ENCODE measurements around the gene CDK5R1. TPM values are rescaled to one million over a fixed set of nuclear protein-coding genes. Genes with fewer than 3 reads are reported as not detected.

The CDK5R1 gene
- total RNA-seq, 2 experiments from 2014 or later: 9.7 to 9.9 TPM

DNA sequence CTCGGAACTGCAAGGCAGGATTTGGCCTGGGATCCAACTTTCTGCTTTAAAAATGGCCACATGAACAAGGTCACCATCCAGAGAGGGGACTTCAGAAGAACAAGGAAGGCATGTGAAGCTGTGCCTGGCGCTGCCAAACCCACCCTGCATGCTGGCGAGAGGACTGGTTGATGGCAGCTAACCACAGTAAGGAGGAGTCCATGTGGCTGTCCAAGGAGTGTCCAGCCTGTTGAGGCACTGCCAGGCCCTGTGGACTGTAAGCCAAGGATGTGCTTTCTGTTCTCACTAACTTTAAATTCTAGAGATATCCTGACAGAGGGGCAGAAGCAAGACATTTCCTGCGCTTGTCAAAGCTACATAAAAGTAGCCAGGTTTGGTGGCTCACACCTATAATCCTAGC is 40.4 kb downstream of the CDK5R1 start:
- Mint-ChIP-seq H3K4me3 (no peak overlapping the region), H3K4me1 (peaks cover 48% of the 10 kb centered on the region), H3K9me3 (peaks cover 5% of the 10 kb centered on the region), H3K36me3 (peaks cover 12% of the 10 kb centered on the region), H3K27me3 (no peaks in the 10 kb centered on the region), H3K27ac (no peak overlapping the region)
- no peak for DNase-seq

- no peak overlapping the region for H3K4me3 Mint-ChIP-seq
- no peak for DNase-seq
- peaks cover 36% of the 10 kb centered on the region for H3K4me1 Mint-ChIP-seq
Observed at GRCh38 chr17:32528825-32529224, 42.0 kb downstream of the CDK5R1 start.

GRCh38 chr17:32529604-32530003 is 42.8 kb downstream of the CDK5R1 start:
- H3K4me3 Mint-ChIP-seq: no peak overlapping the region
- H3K9me3 Mint-ChIP-seq: no peaks in the 10 kb centered on the region
- DNase-seq: no peak
- H3K27me3 Mint-ChIP-seq: no peaks in the 10 kb centered on the region
- no peak overlapping the region for H3K27ac Mint-ChIP-seq
- H3K4me1 Mint-ChIP-seq: peaks cover 31% of the 10 kb centered on the region
- H3K36me3 Mint-ChIP-seq: peaks cover 7% of the 10 kb centered on the region

More at GRCh38 chr17:32528825-32529224, 42.0 kb downstream of the CDK5R1 start:
- Mint-ChIP-seq H3K36me3 (peaks cover 8% of the 10 kb centered on the region), H3K27ac (peak overlapping the region; percentile 16), H3K9me3 (peaks cover 1% of the 10 kb centered on the region), H3K27me3 (no peaks in the 10 kb centered on the region)

- DNase-seq: no peak
- Mint-ChIP-seq H3K27ac (no peak overlapping the region), H3K4me3 (no peak overlapping the region), H3K4me1 (peaks cover 19% of the 10 kb centered on the region), H3K27me3 (no peaks in the 10 kb centered on the region), H3K36me3 (peaks cover 1% of the 10 kb centered on the region), H3K9me3 (no peaks in the 10 kb centered on the region)
Observed at GRCh38 chr17:32533296-32533695, 46.5 kb downstream of the CDK5R1 start.

GRCh38 chr17:32536736-32537643 is 50.2 kb downstream of the CDK5R1 start:
- Mint-ChIP-seq H3K27me3 (no peaks in the 10 kb centered on the region), H3K36me3 (peaks cover 1% of the 10 kb centered on the region), H3K9me3 (peaks cover 2% of the 10 kb centered on the region), H3K4me3 (no peak overlapping the region), H3K27ac (no peak overlapping the region), H3K4me1 (peaks cover 9% of the 10 kb centered on the region)
- no peak for DNase-seq

Other genes with a start within 250 kb of the CDK5R1 start
- gene RHBDL3, start 221.2 kb upstream of the CDK5R1 start, total RNA-seq: under 1 TPM in 1 of 2 experiments, not detected in 1; 0.06 TPM
- 10 to 100 TPM; 31.0 to 36.7 TPM for gene C17orf75, start 144.8 kb upstream of the CDK5R1 start, total RNA-seq
- 100 to 1,000 TPM; 210 to 214 TPM for gene ZNF207, start 136.8 kb upstream of the CDK5R1 start, total RNA-seq
- 100 to 1,000 TPM; 147 to 157 TPM for gene PSMD11, start 42.5 kb upstream of the CDK5R1 start, total RNA-seq

Measured in activated naive CD8-positive, alpha-beta T cell treated with anti-CD3 and anti-CD28 coated beads for 36 hours (primary cell).